ENCODE data around the gene BPHL.
"Not testable (repeated sequence)": the region's sequence is repeated elsewhere in the genome, so short reads cannot be mapped to it uniquely, and the experiment has no call there.

BPHL gene

DNA sequence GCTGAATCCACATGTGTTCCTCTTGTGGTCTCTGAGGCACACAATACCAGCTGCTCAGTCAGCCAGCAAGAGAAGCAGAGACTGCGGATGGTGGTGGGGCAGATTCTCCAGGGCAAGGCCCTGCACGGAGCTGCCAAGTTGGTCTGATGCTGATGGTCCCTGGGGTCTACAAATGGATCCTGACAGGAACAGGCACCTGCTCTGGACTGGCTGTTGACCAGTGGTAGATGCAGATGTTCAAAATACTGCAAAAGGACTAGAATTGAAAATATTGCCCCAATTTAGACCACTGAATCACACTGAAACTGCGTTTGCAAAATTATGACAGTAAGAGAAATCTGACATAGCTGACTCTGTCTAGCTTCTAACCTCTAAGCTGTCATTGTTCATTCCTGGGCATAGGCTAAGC lies 68.5 kb downstream of the BPHL start:
- DNase-seq: no peak

DNA sequence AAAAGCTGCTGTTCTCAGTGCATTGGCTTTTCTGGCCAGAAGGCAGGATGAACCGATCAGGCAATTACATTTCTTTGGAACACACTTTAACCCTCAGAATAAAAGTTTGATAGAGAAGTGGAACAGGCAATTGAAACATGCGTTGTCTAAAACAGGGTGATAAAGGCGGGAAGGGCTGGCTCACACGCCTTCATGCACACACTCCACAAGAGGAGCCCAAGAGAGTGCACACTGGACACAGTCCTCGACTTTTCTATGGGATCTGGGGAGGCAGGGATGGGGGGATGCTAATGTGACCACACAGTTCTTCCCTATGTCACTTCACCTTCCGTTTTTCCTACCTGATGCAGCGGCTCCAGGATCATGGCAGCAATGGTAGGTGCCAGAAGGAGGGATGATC lies 69.8 kb downstream of the BPHL start:
- DNase-seq: no peak

DNA sequence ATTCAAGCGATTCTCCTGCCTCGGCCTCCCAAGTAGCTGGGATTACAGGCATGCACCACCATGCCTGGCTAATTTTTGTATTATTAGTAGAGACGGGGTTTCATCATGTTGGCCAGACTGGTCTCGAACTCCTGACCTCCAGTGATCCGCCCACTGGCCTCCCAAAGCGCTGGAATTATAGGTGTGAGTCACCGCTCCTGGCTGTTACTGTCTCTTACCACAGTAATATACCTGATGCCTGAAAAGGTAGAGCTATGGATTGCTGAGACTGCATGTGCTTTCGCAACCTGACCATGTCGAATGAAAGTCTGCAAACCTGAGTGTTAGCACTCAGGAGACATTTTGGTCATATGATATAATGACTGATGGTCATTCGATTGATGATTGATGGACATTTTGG lies 70.7 kb downstream of the BPHL start:
- not testable (repeated sequence) for DNase-seq

DNA sequence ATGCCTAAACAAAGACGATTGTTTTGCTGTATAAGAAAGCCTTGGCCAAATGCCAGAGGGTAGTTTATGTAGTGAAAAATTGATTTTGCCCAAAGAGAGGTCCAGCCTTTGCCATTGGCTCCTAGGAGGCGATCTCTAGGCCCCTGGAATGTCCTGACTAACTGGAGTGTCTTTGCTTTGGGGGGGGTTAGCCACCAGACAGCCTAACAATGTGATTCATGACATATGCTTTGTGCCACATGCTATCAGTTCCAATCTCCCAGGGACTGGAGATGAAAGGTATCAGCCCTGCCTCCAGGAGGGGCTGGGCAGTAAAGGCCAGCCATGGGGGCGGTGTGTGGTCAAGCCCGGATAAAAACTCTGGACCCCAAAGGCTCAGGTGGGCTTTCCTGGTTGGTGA lies 71.5 kb downstream of the BPHL start:
- no peak for DNase-seq

DNA sequence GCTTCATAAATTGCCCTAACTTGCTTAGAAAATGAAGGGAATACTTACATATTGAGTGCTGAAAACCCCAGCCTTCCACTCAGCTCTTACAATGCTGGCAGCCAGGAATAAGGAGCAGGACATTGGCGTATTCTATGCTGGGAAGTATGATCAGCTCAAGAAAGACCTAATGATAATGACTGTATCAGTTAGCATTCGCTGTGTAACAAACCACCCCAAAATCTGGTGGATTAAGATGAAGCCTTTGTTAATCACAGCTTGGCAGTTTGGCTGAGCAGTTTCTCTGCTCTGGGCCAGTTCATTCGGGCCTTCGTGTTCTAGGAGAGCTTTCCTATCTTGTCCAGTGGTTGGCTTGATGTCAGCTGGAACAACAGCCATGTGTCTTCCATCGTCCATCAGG lies 72.3 kb downstream of the BPHL start:
- no peak for DNase-seq

DNA sequence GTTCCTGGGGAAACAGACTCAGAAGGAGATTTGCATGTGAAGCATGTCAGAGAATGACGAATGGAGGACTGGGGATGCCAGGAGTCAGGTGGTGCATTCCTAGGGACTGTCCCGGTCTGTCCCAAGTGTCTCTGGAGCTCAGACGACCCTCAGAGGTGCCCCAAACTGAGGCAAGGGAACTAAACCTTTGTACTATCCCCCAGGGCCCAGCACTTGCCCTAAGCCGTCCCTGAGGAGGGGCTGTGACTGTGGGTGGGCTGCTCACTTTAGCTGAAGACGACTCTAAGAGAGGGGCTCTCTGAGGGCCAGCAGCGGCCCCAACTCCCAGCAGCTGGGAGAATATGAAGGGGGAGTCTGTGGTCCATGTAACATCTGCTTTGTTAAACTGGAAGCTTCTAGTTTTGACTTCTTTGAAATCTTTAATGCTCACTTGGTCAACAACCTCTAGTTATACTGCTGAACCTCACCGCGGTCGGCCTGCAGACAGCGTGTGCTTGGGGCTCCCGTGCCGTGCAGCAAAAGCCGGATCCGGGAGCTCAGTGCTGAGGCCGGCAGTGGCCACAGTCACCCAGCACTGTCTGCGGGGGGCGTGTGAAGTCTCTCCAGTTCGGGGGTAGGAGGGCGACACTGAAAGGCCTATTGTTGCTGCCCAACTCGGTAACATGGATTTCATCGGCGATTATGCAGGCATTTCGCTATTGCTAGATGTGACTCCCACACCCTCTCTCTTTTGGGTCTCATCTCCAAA lies 74.8 kb downstream of the BPHL start:
- no peak for DNase-seq

DNA sequence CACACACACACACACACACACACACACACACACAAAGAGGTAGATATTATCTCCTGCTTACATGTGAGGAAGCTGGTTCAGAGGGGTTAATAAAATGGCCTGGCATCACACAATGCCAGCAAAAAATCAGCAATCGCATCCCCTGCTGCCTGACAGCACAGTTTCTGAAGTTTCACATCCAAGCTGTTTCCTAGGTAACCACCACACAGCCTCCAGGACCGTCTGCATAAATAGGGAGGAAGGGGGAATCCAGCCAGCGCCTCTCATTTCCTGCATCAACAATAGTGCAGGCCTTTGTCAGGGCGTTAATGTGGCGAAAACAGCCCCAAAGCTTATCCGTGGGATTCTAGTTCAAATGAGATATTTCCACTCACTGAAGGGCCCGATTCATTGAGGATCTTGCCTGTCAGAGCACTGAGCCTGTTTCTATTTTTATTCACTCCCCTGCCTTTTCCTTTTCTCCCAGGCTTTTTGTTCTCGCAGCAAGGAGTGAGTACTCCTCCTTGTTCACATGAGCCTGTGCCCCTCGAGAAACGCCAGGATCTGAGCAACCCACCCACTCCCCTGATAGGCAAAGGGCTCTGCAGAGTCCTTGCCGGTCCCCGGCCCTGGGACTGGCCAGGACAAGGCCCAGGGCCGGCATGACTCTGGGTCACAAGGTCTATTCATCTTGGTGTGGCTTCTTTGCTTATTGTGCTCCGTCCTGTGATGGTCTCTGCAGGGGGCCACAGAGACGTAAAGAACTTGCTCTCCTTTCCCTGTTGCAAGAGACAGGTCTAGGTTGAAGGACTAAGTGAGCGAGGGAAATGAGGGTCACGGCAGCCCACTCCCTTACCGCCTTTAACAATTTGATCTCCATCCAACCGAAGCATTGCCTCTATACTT lies 76.3 kb downstream of the BPHL start:
- no peak for DNase-seq

DNA sequence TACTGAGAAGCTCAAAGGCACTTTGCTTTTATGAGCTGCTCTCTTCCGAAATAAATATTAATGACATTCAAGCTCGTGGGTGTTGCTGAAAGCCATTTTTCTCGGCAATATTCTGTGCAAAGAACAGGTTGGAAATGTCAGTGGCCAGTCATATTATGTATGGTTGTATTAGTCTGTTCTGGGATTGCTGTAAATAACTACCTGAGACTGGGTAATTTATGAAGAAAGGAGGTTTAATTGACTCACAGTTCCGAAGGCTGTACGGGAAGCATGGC lies 76.8 kb downstream of the BPHL start:
- DNase-seq: no peak

DNA sequence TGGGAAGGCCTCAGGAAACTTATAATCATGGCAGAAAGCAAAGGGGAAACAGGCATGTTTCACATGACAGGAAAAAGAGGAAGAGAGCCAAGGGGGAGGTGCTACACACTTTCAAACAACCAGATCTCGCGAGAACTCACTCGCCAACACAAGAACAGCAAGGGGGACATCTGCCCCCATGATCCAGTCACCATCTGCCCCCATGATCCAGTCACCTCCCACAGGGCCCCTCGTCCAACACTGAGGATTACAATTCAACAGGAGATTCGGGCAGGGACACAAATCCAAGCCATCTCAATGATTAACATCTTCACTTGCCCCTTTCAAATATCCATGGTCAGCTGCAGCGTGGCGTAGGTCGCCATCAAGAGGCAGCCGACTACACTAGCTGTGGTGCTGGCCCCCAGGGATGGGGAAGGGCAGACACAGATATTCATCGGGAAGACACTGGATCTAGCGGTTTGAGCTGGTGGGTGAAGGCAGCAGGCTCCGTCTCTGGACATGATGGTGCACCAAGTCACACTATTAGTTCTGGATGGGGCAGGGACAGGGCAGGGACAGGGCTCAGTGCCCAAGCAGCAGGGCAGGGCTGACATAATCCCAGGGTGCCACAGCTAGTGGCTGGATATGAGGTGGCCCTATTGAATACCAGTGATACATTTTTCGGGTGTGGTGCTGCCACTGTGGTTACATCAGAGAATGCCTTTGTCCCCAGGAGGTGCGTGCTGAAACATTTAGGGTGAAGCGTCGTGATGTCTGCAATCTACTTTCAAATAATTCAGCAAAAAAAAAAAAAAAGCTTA lies 77.4 kb downstream of the BPHL start:
- DNase-seq: no peak

DNA sequence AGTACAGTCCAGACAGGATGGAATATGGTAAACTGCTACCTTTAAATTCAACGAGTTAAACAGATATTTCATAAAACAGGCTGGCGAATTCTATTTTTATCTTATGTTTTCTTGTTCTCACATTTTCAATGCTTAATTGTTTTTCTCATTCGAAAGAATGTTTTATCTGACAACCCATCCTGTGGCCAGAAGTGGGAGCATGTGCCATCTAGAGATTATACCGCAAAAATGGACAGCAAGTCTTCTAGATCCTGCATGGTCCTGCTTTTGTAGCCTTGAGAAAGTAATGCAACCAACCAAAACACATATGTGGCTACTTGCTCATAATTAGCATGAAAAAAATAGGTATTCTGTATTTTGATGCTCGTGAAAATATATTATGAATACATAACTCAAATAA lies 78.3 kb downstream of the BPHL start:
- no peak for DNase-seq

DNA sequence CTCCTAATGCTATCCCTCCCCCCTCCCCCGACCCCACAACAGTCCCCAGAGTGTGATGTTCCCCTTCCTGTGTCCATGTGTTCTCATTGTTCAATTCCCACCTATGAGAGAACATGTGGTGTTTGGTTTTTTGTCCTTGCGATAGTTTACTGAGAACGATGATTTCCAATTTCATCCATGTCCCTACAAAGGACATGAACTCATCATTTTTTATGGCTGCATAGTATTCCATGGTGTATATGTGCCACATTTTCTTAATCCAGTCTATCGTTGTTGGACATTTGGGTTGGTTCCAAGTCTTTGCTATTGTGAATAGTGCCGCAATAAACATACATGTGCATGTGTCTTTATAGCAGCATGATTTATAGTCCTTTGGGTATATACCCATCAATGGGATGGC lies 79.2 kb downstream of the BPHL start:
- not testable (repeated sequence) for DNase-seq

DNA sequence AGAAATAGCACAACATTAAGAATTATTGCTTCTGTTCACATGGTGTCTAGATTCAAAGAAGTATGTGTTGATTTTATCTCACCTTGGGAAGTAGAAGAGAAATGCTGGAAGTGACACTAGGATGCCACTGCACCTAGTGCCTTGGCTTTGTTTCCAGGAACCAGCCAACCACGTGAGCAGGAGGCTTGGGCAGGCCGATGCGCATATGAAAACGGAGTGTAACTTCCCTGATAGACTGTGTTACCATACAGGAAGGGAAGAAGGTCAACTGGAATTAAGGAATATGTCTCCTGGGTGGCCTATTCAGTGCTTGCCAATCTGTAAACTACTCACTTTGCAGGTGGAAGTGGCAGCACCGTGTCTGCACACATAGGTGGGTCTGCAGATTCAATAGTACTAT lies 80.9 kb downstream of the BPHL start:
- DNase-seq: no peak

DNA sequence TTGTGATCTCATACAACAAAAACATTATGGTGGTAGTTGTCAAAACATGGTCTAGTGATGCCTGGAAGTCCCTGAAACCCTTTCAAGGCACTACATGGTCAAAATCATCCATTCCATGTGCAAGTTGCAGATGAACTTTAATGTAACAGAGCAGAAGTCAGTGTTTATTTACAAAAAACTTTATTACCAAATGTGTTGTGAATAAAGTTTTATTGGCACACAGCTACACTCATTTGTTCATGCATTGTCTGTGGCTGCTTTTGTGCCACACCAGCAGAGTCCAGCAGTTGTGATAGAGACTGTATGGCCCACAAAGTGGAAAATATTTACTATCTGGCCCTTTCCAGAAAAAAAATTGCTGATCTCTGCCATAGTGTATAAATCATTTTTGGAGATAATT lies 82.2 kb downstream of the BPHL start:
- no peak for DNase-seq

DNA sequence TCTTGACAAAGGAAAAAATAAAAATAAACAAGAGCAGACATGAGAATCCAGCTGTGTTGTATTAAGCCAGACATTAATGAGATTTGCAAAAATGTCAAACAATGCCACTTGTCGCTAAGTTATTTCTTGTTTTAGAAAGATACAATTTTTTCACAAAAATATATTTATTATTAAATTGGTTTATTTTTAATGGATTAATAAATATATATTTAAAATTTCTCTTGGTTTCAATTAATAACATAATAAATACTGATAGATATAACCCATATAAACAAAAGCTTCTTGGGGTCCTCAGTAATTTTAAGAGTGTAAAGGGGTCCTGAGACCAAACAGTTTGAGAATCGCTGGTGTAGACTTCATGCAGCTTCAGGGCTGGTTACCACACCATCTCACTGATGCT lies 82.9 kb downstream of the BPHL start:
- DNase-seq: no peak

All from HCEC 1CT (cell line).